GM12878 (cell line): ENCODE results near the gene TRUB2. TPM values are rescaled to one million over a fixed set of nuclear protein-coding genes. Genes with fewer than 3 reads are reported as not detected.
A peak's percentile ranks its signal among the peaks of the same experiment; 100 is the strongest.

Experiments
- CHD2 ChIP-seq: IDR thresholded peaks from 2 replicates; pipeline ENCODE4 v1.6.1; 2011; ENCODE audit warnings: low read depth, low read length, improper control_type of control experiment, borderline replicate concordance
- CREB1 ChIP-seq: IDR thresholded peaks from 2 replicates; pipeline ENCODE4 v1.6.1; 2012; ENCODE audit warnings: low read depth, mild to moderate bottlenecking, inconsistent platforms
- ETV6 ChIP-seq, 2 experiments: fragments of 450-650 bp in 1 of 2; IDR thresholded peaks in 1 of 2; conservative IDR thresholded peaks in 1 of 2; 2 replicates each; pipeline ENCODE4 v1.6.1; 2014; ENCODE audit warnings: antibody characterized with exemption in 1 of 2, borderline replicate concordance in 1 of 2, low read depth in 1 of 2, mild to moderate bottlenecking in 1 of 2, moderate library complexity in 1 of 2
- GABPA ChIP-seq: IDR thresholded peaks from 2 replicates; pipeline ENCODE4 v1.6.1; 2014; ENCODE audit warnings: antibody characterized with exemption, low read depth, mild to moderate bottlenecking, inconsistent platforms
- HDGF ChIP-seq: fragments of 450-650 bp; IDR thresholded peaks from 2 replicates; pipeline ENCODE4 v1.6.1; 2016; ENCODE audit warnings: antibody characterized with exemption
- KDM1A ChIP-seq: fragments of 200-600 bp; sonication (generic); IDR thresholded peaks from 2 replicates; pipeline ENCODE4 v1.6.1; 2016; ENCODE audit warnings: borderline replicate concordance
- LARP7 ChIP-seq: fragments of 450-650 bp; IDR thresholded peaks from 2 replicates; pipeline ENCODE4 v1.6.1; 2017; ENCODE audit warnings: mild to moderate bottlenecking
- NR2F1 ChIP-seq: fragments of 450-650 bp; conservative IDR thresholded peaks from 2 replicates; pipeline ENCODE4 v1.6.1; 2017; ENCODE audit warnings: mild to moderate bottlenecking
- PML ChIP-seq: IDR thresholded peaks from 2 replicates; pipeline ENCODE4 v1.6.1; 2012; ENCODE audit warnings: low read length, inconsistent platforms
- POLR2A ChIP-seq: IDR thresholded peaks from 2 replicates; pipeline ENCODE4 v1.6.1; 2011; ENCODE audit warnings: low read depth, mild to moderate bottlenecking, low read length
- POLR2AphosphoS2 ChIP-seq: IDR thresholded peaks from 2 replicates; pipeline ENCODE4 v1.6.1; 2011; ENCODE audit warnings: low read depth, mild to moderate bottlenecking, low read length, improper control_type of control experiment, moderate library complexity
- RB1 ChIP-seq: fragments of 450-650 bp; formaldehyde crosslinking; IDR thresholded peaks from 2 replicates; pipeline ENCODE4 v1.6.1; 2017; ENCODE audit warnings: mild to moderate bottlenecking, borderline replicate concordance
- SIN3A ChIP-seq: IDR thresholded peaks from 2 replicates; pipeline ENCODE4 v1.6.1; 2012; ENCODE audit warnings: low read depth, low read length, improper control_type of control experiment
- TCF12 ChIP-seq: IDR thresholded peaks from 2 replicates; pipeline ENCODE4 v1.6.1; 2011; ENCODE audit warnings: low read depth, mild to moderate bottlenecking, low read length
- WRNIP1 ChIP-seq: IDR thresholded peaks from 2 replicates; pipeline ENCODE4 v1.6.1; 2011; ENCODE audit warnings: low read depth, low read length, improper control_type of control experiment, borderline replicate concordance
- YY1 ChIP-seq: IDR thresholded peaks from 2 replicates; pipeline ENCODE4 v1.6.1; 2011; ENCODE audit warnings: low read depth, mild to moderate bottlenecking, low read length
- ZNF24 ChIP-seq: fragments of 450-650 bp; IDR thresholded peaks from 2 replicates; pipeline ENCODE4 v1.6.1; 2017; ENCODE audit warnings: antibody characterized with exemption, mild to moderate bottlenecking
- polyA plus RNA-seq, 11 experiments: library from polyadenylated mRNA; depleted of rRNA in 4 of 11; unstranded in 6 of 11; stranded (reverse) in 5 of 11; fragments of >200 nt; fragmentation: Nextera tagmentation in 4 of 11; fragmentation: Illumina TruSeq in 1 of 11; extraction: Ambion mirVana in 4 of 11; extraction: Trizol in 1 of 11; gene quantifications; 1 replicate in 1 of 11; 2 replicates in 10 of 11; pipeline versions ENCODE4 v1.2.1 to v1.2.3, GENCODE V29; 2011 to 2016; ENCODE audit warnings: inconsistent platforms in 2 of 11, missing spikeins in 2 of 11, low read depth in 1 of 11
- total RNA-seq, 4 experiments: library from RNA; depleted of rRNA in 3 of 4; stranded (reverse); fragments of >200 nt in 3 of 4; fragmentation: Illumina TruSeq in 1 of 4; extraction: Trizol in 1 of 4; gene quantifications; 2 replicates each; pipeline versions ENCODE4 v1.2.1 to v1.2.3, GENCODE V29; 2013 to 2021
- TF ChIP-seq, protein P1 (sequence below): IDR thresholded peaks from 2 replicates; pipeline ENCODE4 v1.6.1; 2011; ENCODE audit warnings: low read depth, low read length, improper control_type of control experiment, borderline replicate concordance
- TF ChIP-seq, protein P2 (sequence below): fragments of 450-650 bp; formaldehyde crosslinking; IDR thresholded peaks from 2 replicates; pipeline ENCODE4 v1.5.0; 2022; ENCODE audit warnings: mild to moderate bottlenecking, missing genetic modification characterization
- TF ChIP-seq, protein P3 (sequence below): fragments of 450-650 bp; IDR thresholded peaks from 2 replicates; pipeline ENCODE4 v1.6.1; 2016; ENCODE audit warnings: mild to moderate bottlenecking, moderate library complexity, borderline replicate concordance
- TF ChIP-seq, protein P4 (sequence below): fragments of 450-650 bp; IDR thresholded peaks from 2 replicates; pipeline ENCODE4 v1.6.1; 2016; ENCODE audit warnings: mild to moderate bottlenecking

The TRUB2 gene
- total and polyA plus RNA-seq, 10 of the 15 experiments (the other 5 are each of a cell fraction or from before 2014, with no cell fraction given), result 2.8 to 70.5 (median 37.2) TPM

DNA sequence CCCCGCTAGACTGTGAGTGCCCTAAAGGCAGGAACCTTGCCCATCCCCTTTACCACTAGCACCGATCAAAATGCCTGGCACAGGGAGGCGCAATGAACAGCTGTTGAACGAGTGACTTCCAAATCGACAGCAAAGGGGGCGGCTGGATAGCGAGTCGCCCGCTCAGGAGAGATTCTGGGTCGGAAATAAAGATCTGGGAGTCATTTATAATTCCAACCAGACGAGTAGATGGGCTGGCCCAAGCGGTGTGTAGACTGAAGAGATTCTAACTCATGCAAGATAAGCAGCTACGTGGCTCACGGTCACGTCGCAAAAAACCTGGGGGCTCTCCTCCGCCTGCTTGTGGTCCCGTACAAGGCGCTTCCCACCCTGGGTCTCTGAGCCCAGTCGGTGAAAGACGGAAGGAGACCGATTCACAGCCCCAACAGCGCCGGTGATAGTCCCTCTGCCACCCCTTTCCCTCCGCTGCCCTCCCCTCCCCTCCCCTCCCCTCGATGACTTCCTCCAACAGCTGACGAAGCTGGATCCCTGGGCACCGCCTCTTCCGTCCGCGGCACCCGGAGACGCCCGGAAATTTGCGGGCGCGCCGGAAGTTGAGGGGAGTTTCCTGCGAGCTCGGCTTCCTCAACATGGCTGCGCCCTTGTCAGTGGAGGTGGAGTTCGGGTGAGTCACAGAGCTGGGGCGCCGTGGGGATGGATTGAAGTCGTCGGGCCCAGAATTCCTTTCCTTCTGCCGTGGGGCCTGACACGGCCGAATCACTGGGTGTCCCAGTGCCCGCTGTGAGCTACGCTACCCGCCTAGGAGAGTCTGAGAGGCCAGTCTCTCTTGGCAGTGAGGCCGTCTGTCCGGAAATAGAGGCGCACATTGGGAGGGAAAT is 48.7 kb upstream of the TRUB2 start, which contains the start of gene URM1 (continued):
- TF ChIP-seq, protein P1, sequence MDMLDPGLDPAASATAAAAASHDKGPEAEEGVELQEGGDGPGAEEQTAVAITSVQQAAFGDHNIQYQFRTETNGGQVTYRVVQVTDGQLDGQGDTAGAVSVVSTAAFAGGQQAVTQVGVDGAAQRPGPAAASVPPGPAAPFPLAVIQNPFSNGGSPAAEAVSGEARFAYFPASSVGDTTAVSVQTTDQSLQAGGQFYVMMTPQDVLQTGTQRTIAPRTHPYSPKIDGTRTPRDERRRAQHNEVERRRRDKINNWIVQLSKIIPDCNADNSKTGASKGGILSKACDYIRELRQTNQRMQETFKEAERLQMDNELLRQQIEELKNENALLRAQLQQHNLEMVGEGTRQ, result no peak
- TF ChIP-seq ZNF24, result no peak
- TF ChIP-seq POLR2A, result peak; percentile 90
- peak; percentile 98 for TF ChIP-seq YY1
- no peak for TF ChIP-seq CHD2
- TF ChIP-seq, protein P2, sequence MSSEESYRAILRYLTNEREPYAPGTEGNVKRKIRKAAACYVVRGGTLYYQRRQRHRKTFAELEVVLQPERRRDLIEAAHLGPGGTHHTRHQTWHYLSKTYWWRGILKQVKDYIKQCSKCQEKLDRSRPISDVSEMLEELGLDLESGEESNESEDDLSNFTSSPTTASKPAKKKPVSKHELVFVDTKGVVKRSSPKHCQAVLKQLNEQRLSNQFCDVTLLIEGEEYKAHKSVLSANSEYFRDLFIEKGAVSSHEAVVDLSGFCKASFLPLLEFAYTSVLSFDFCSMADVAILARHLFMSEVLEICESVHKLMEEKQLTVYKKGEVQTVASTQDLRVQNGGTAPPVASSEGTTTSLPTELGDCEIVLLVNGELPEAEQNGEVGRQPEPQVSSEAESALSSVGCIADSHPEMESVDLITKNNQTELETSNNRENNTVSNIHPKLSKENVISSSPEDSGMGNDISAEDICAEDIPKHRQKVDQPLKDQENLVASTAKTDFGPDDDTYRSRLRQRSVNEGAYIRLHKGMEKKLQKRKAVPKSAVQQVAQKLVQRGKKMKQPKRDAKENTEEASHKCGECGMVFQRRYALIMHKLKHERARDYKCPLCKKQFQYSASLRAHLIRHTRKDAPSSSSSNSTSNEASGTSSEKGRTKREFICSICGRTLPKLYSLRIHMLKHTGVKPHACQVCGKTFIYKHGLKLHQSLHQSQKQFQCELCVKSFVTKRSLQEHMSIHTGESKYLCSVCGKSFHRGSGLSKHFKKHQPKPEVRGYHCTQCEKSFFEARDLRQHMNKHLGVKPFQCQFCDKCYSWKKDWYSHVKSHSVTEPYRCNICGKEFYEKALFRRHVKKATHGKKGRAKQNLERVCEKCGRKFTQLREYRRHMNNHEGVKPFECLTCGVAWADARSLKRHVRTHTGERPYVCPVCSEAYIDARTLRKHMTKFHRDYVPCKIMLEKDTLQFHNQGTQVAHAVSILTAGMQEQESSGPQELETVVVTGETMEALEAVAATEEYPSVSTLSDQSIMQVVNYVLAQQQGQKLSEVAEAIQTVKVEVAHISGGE, result 0 out of 2 replicates have a peak, but pooled peaks have one; percentile 0
- no peak for TF ChIP-seq KDM1A
- peak; percentile 80 for TF ChIP-seq HDGF
- peak; percentile 35; the same call in 1 of the 2 replicates for TF ChIP-seq TCF12
- TF ChIP-seq PML, result peak; percentile 63; the same call in 1 of the 2 replicates
- TF ChIP-seq LARP7, result peak; percentile 27; the same call in 1 of the 2 replicates
- TF ChIP-seq POLR2AphosphoS2, result peak; percentile 69; the same call in 1 of the 2 replicates
- peak; percentile 94 for TF ChIP-seq GABPA
- TF ChIP-seq, protein P3, sequence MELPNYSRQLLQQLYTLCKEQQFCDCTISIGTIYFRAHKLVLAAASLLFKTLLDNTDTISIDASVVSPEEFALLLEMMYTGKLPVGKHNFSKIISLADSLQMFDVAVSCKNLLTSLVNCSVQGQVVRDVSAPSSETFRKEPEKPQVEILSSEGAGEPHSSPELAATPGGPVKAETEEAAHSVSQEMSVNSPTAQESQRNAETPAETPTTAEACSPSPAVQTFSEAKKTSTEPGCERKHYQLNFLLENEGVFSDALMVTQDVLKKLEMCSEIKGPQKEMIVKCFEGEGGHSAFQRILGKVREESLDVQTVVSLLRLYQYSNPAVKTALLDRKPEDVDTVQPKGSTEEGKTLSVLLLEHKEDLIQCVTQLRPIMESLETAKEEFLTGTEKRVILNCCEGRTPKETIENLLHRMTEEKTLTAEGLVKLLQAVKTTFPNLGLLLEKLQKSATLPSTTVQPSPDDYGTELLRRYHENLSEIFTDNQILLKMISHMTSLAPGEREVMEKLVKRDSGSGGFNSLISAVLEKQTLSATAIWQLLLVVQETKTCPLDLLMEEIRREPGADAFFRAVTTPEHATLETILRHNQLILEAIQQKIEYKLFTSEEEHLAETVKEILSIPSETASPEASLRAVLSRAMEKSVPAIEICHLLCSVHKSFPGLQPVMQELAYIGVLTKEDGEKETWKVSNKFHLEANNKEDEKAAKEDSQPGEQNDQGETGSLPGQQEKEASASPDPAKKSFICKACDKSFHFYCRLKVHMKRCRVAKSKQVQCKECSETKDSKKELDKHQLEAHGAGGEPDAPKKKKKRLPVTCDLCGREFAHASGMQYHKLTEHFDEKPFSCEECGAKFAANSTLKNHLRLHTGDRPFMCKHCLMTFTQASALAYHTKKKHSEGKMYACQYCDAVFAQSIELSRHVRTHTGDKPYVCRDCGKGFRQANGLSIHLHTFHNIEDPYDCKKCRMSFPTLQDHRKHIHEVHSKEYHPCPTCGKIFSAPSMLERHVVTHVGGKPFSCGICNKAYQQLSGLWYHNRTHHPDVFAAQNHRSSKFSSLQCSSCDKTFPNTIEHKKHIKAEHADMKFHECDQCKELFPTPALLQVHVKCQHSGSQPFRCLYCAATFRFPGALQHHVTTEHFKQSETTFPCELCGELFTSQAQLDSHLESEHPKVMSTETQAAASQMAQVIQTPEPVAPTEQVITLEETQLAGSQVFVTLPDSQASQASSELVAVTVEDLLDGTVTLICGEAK, result peak; percentile 95
- no peak for TF ChIP-seq RB1
- TF ChIP-seq WRNIP1, result 0 out of 2 replicates have a peak, but pooled peaks have one; percentile 74
- peak in 1 of 2 experiments; percentile 97; a peak in 2 of 4 replicates for TF ChIP-seq ETV6 (conservative IDR thresholded peaks at IDR 0.05 in 1 of 2, IDR thresholded peaks at IDR 0.05 in 1 of 2; ENCODE audit: borderline replicate concordance in 1 of 2, low read depth in 1 of 2)
- TF ChIP-seq, protein P4, sequence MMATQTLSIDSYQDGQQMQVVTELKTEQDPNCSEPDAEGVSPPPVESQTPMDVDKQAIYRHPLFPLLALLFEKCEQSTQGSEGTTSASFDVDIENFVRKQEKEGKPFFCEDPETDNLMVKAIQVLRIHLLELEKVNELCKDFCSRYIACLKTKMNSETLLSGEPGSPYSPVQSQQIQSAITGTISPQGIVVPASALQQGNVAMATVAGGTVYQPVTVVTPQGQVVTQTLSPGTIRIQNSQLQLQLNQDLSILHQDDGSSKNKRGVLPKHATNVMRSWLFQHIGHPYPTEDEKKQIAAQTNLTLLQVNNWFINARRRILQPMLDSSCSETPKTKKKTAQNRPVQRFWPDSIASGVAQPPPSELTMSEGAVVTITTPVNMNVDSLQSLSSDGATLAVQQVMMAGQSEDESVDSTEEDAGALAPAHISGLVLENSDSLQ, result peak; percentile 30; the same call in 1 of the 2 replicates
- TF ChIP-seq NR2F1, result 0 out of 2 replicates have a peak, but pooled peaks have one; percentile 7
- TF ChIP-seq SIN3A, result peak; percentile 46
- peak; percentile 79; the same call in 1 of the 2 replicates for TF ChIP-seq CREB1
